Measurements from ENCODE around the gene BABAM2.
"Not testable (repeated sequence)": the region's sequence is repeated elsewhere in the genome, so short reads cannot be mapped to it uniquely, and the experiment has no call there.

Gene BABAM2

GRCh38 chr2:28358668-28359201 lies 468.2 kb downstream of the BABAM2 start:
- no peak for DNase-seq (ENCODE audit: low read depth in 2 of 2)

- peak; percentile 70 to 75 for DNase-seq (ENCODE audit: low read depth in 2 of 2)
These were observed 468.9 kb downstream of the BABAM2 start for GRCh38 chr2:28359222-28360057.

- no peak for DNase-seq (ENCODE audit: low read depth in 2 of 2)
These were observed 469.7 kb downstream of the BABAM2 start for GRCh38 chr2:28360058-28360717.

GRCh38 chr2:28360718-28361293 lies 470.3 kb downstream of the BABAM2 start:
- no peak for DNase-seq (ENCODE audit: low read depth in 2 of 2)

GRCh38 chr2:28361991-28362710 lies 471.6 kb downstream of the BABAM2 start:
- DNase-seq (ENCODE audit: low read depth in 2 of 2) = no peak

- no peak for DNase-seq (ENCODE audit: low read depth in 2 of 2)
These were observed 472.5 kb downstream of the BABAM2 start for GRCh38 chr2:28362991-28363521.

- no peak for DNase-seq (ENCODE audit: low read depth in 2 of 2)
These were observed 473.3 kb downstream of the BABAM2 start for GRCh38 chr2:28363686-28364280.

GRCh38 chr2:28364610-28365009 lies 474.1 kb downstream of the BABAM2 start:
- DNase-seq (ENCODE audit: low read depth in 2 of 2) = no peak

GRCh38 chr2:28365158-28365557 lies 474.6 kb downstream of the BABAM2 start:
- DNase-seq (ENCODE audit: low read depth in 2 of 2) = no peak

- no peak for DNase-seq (ENCODE audit: low read depth in 2 of 2)
These were observed 475.6 kb downstream of the BABAM2 start for GRCh38 chr2:28366149-28366495.

- no peak for DNase-seq (ENCODE audit: low read depth in 2 of 2)
These were observed 476.2 kb downstream of the BABAM2 start for GRCh38 chr2:28366496-28367282.

GRCh38 chr2:28367667-28368356 lies 477.3 kb downstream of the BABAM2 start:
- no peak for DNase-seq (ENCODE audit: low read depth in 2 of 2)

GRCh38 chr2:28368357-28368798 lies 477.8 kb downstream of the BABAM2 start:
- DNase-seq (ENCODE audit: low read depth in 2 of 2) = no peak

GRCh38 chr2:28369358-28369757 lies 478.8 kb downstream of the BABAM2 start:
- no peak for DNase-seq (ENCODE audit: low read depth in 2 of 2)

GRCh38 chr2:28370354-28370753 lies 479.8 kb downstream of the BABAM2 start:
- DNase-seq (ENCODE audit: low read depth in 2 of 2) = no peak

GRCh38 chr2:28371728-28372127 lies 481.2 kb downstream of the BABAM2 start:
- not testable (repeated sequence) for DNase-seq (ENCODE audit: low read depth in 2 of 2)

GRCh38 chr2:28373854-28374253 lies 483.3 kb downstream of the BABAM2 start:
- DNase-seq (ENCODE audit: low read depth in 2 of 2) = no peak

- no peak for DNase-seq (ENCODE audit: low read depth in 2 of 2)
These were observed 483.8 kb downstream of the BABAM2 start for GRCh38 chr2:28374331-28374730.

GRCh38 chr2:28375236-28375635 lies 484.7 kb downstream of the BABAM2 start:
- DNase-seq (ENCODE audit: low read depth in 2 of 2) = no peak

Data from stimulated activated CD4-positive, alpha-beta T cell treated with anti-CD3 and anti-CD28 coated beads, Interleukin-15, amount 100 ng/mL, for 48 hours (primary cell).